ENCODE results near the gene ADAMTSL2.

Gene ADAMTSL2

DNA sequence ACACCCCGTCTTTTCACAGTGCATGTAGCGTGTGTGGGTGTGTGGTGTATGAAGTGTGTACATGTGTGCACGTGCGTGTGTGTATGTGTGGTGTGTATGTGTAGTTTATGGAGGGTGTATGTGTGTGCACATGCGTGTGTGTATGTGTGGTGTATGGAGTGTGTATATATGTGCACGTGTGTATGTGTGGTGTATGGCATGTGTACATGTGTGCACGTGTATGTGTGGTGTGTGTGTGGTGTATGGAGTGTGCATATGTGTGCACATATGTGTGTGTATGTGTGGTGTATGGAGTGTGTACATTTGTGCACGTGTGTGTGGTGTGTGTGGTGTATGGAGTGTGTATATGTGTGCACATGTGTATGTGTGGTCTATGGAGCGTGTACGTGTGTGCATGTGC lies 22.9 kb upstream of the ADAMTSL2 start:
- no peak for TF ChIP-seq CTCF (conservative IDR thresholded peaks at IDR 0.05; ENCODE audit: low read depth, low read length)

DNA sequence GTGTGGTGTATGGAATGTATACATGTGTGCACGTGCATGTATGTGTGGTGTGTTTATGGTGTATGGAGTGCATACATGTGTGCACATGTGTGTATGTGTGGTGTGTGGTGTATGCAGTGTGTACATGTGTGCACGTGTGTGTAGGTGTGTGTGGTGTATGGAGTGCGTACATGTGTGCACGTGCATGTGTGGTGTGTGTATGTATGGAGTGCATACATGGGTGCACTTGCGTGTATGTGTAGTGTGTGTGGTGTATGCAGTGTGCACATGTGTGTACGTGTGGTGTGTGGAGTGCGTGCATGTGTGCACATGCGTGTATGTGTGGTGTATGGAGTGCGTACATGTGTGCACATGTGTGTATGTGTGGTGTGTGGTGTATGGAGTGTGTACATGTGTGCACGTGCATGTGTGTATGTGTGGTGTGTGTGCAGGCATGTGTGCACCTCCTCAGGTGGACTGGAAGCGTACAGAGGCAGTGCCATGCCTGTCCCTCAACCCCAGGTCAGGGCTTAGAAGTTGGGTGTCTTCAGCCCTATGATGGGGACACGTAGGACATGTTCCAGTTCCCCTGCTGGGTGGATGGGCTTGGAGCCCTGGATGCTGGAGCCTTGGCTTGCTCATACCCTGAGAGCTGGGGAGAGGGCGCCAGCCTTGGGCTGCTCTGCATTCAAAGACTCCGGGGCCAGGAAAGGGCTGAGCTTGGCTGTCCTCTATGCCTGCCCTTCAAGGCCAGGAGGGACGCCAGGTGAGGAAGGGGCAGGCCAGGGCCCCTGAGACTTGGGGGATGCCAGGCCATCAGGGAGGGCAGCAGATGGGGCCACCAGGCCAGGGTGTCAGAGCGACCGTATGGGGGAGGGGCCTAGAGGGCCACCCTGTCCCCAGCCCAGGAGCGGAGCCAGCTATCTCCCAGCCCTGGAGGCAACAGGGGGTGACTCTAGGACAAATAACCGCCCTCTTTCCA lies 22.0 kb upstream of the ADAMTSL2 start:
- TF ChIP-seq CTCF (conservative IDR thresholded peaks at IDR 0.05; ENCODE audit: low read depth, low read length) = no peak
- DNase-seq (ENCODE audit: low read depth) = no peak
- H3K4me3 ChIP-seq (ENCODE audit: low read depth, low read length) = no peak overlapping the region

More for the DNA sequence above, 22.9 kb upstream of the ADAMTSL2 start:
- H3K4me3 ChIP-seq (ENCODE audit: low read depth, low read length) = no peak overlapping the region
- no peak for DNase-seq (ENCODE audit: low read depth)

DNA sequence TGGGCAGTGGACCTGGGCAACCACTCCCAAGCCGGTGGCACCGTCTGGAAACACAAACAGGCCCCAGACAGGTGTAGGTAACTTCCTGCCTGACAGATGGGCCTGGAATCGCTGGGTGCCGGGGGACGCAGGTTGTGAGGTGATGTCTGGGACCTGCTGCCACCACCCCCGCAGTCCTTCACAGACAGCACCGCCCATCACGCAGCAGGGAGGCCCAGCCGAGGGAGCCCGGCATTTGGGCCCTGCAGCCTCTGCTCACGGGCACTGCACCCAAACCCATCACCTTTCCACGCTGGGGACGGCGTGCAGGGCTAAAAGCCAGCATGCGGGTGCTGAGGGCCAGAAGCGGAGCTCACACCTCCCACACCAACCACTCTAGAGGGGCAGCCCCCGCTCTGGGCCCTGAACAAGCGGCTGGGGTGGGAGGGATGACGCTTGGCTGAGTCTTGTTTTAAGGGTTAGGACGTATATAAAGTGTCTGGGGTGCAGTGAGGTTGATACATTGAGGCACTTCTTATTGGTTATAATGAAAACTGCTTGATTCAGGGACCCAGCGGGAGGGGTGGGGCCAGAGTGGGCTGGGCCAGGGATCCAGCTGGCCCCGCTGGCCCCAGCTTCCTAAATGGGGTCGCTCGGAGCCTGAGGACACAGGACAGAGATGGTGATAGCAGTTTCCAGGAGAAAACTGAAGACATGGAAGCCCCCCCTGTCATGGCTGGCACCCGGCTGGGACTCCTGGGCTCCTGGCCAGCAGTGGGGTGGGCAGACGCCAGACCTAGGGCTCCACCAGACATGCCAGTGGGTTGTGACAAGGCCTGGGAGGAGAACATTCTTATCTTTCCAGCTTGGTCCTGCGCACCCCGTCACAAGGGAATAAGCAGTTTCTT lies 21.0 kb upstream of the ADAMTSL2 start:
- no peak for DNase-seq (ENCODE audit: low read depth)
- TF ChIP-seq CTCF (conservative IDR thresholded peaks at IDR 0.05; ENCODE audit: low read depth, low read length) = no peak
- no peak overlapping the region for H3K4me3 ChIP-seq (ENCODE audit: low read depth, low read length)

- DNase-seq (ENCODE audit: low read depth) = no peak
- TF ChIP-seq CTCF (conservative IDR thresholded peaks at IDR 0.05; ENCODE audit: low read depth, low read length) = no peak
- H3K4me3 ChIP-seq (ENCODE audit: low read depth, low read length) = no peak overlapping the region
Observed at GRCh38 chr9:133514460-133515239, 19.9 kb upstream of the ADAMTSL2 start.

DNA sequence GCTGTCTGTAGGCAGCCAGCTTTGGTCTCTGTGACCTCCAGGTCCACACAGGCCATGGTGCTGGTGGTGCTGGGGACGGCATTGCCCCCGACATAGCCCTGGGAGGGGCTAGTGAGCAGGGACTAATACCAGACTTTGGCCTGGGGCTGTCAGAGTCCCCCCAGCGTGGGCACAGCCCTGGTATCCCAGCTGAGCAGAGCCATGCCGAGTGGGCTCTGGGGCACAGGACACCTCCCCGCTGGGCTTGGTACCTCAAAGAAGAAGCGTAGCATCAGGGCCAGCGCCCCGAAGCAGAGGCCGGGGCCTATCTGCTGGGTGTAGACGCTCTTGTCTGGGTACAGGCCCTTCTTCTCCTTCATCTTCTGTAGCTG lies 19.3 kb upstream of the ADAMTSL2 start:
- no peak for DNase-seq (ENCODE audit: low read depth)
- no peak for TF ChIP-seq CTCF (conservative IDR thresholded peaks at IDR 0.05; ENCODE audit: low read depth, low read length)
- H3K4me3 ChIP-seq (ENCODE audit: low read depth, low read length) = no peak overlapping the region

DNA sequence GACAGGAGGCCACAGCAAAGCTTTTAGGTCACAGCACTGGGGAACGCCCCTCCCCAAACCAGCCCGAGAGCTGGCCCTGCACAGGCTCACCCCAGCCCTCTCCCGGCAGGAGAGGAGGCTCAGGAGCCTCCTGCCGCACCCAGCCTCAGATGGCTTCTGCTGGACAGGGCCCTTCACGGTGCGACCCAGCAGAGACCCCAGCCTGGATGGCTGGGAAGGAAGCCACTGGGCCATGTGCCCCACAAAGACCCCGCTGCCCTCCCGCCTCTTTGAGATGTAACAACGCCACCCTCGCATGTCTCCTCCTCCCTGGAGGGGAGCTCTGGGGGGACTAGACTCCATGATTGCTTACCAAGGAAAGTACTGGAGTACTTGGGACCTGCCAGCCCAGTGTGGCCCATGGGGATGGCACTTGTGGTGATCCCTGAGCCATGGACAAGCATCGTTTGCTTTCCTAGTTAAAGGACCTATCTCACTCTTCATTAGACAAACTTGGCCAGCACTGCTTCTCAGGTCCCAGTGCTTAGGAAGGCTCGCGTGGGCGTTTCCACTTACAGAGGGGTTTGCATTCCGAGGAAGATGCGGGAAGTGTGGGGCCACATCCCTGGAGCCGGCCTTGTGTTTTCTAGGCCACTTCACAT lies 18.8 kb upstream of the ADAMTSL2 start:
- H3K4me3 ChIP-seq (ENCODE audit: low read depth, low read length) = no peak overlapping the region
- DNase-seq (ENCODE audit: low read depth) = no peak
- no peak for TF ChIP-seq CTCF (conservative IDR thresholded peaks at IDR 0.05; ENCODE audit: low read depth, low read length)

All from choroid plexus epithelial cell (primary cell).